HG02885 (cell line): Measurements from ENCODE around the gene SHISAL2A.

Experiments
- ATAC-seq: cut with Tn5 transposase; IDR thresholded peaks from one replicate; pipeline ENCODE4 v1.9.1; 2021; ENCODE audit warnings: mild to moderate bottlenecking; ENCODE audit not compliant: unreplicated experiment, poor library complexity

Gene SHISAL2A

GRCh38 chr1:52632732-52633290, at the start of gene SHISAL2A:
TSS of gene SHISAL2A (plus strand) at chr1:52633168. CDS start at chr1:52633494, 326 bp downstream.
- ATAC-seq, result no peak

- ATAC-seq, result no peak
These were observed 47.5 kb upstream of the SHISAL2A start for GRCh38 chr1:52585474-52585873.

- ATAC-seq, result no peak
These were observed 44.9 kb upstream of the SHISAL2A start for GRCh38 chr1:52588027-52588426.

- no peak for ATAC-seq
These were observed 44.4 kb upstream of the SHISAL2A start for GRCh38 chr1:52588535-52588934.

- ATAC-seq, result no peak
These were observed 42.7 kb upstream of the SHISAL2A start for GRCh38 chr1:52590266-52590665.

- ATAC-seq, result no peak
These were observed 40.2 kb upstream of the SHISAL2A start for GRCh38 chr1:52592637-52593323.

GRCh38 chr1:52593495-52593894, 39.5 kb upstream of the SHISAL2A start:
- no peak for ATAC-seq

GRCh38 chr1:52595061-52595460, 37.9 kb upstream of the SHISAL2A start:
- no peak for ATAC-seq

GRCh38 chr1:52597912-52598311, 35.1 kb upstream of the SHISAL2A start:
- no peak for ATAC-seq

- ATAC-seq, result no peak
These were observed 34.2 kb upstream of the SHISAL2A start for GRCh38 chr1:52598729-52599128.

- no peak for ATAC-seq
These were observed 33.7 kb upstream of the SHISAL2A start for GRCh38 chr1:52599236-52599635.

GRCh38 chr1:52600533-52601179, 32.3 kb upstream of the SHISAL2A start:
- no peak for ATAC-seq

GRCh38 chr1:52601519-52601918, 31.4 kb upstream of the SHISAL2A start:
- ATAC-seq, result no peak

- no peak for ATAC-seq
These were observed 30.7 kb upstream of the SHISAL2A start, which contains the start of gene GPX7 for GRCh38 chr1:52601991-52602855. TSS of gene GPX7 (plus strand) at chr1:52602371. CDS start at chr1:52602410, 39 bp downstream.

GRCh38 chr1:52602856-52603600, 29.9 kb upstream of the SHISAL2A start:
- ATAC-seq, result no peak

GRCh38 chr1:52603630-52604029, 29.3 kb upstream of the SHISAL2A start:
- no peak for ATAC-seq

- no peak for ATAC-seq
These were observed 28.8 kb upstream of the SHISAL2A start for GRCh38 chr1:52604063-52604770.

GRCh38 chr1:52613636-52614373, 19.2 kb upstream of the SHISAL2A start:
- no peak for ATAC-seq

- no peak for ATAC-seq
These were observed 18.3 kb upstream of the SHISAL2A start for GRCh38 chr1:52614671-52615070.
